Measurements from ENCODE around the gene LRFN2.

LRFN2 gene

GRCh38 chr6:40541556-40542174 lies 45.5 kb downstream of the LRFN2 start:
- DNase-seq: no peak

- DNase-seq: no peak
Measured at GRCh38 chr6:40540790-40541189, 46.4 kb downstream of the LRFN2 start.

DNA sequence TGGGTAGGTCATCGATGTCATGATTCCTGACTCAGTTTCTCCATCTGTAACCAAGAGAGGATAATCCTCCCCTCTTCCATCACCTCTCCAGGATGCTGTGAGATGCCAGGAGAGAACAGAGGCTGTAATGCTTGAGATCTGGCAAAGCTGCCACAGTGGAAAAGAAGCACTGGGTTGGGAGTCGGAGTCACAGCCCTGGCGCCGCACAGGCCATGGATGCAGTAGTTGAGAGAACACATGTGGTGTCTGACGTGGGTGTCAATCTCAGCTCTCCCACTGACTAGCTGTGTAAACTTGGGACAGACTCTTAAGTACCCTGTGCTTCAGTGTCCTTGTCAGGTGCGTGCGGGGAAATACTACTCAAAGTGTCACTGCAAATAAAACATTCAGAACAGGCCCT lies 47.3 kb downstream of the LRFN2 start:
- DNase-seq: no peak

DNA sequence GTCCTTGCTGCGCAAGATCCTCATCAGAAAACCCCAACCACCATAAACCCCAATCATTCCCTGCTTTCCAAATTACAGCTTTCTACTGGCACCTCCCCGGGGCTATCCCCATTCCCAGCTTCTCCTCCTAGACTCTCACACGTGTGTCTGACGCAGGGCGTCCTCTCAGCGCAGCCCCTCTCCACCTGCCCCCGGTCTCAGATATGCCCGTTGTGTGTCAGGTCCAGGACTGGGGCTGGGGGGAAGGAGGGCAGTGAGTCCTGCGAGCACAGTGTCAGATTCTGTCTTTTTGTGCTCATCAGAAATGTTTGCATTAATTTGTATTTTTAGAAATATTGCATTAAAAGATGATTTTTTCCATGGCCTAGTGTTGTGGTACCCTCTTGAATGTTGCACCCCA lies 48.6 kb downstream of the LRFN2 start:
- no peak for DNase-seq

DNA sequence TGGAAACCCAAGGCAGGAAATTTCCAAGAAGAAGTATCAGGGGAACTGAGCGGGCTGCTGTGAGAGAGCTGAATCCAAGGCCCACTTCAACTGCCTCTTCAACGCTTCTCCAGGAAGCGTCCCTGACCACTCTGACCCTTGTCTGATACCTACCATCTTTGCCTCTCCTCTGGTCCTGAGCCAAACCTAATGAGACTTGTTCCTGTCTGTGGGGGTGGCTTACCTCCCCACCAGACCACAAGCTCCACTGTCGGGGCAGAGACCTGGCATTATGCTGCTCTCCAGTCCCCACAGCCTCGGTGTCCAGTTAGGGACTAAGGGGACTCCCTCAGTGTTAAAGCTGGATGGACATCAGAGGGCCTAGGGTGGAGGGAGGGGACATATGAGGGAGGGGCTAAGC lies 49.7 kb downstream of the LRFN2 start:
- DNase-seq: no peak

DNA sequence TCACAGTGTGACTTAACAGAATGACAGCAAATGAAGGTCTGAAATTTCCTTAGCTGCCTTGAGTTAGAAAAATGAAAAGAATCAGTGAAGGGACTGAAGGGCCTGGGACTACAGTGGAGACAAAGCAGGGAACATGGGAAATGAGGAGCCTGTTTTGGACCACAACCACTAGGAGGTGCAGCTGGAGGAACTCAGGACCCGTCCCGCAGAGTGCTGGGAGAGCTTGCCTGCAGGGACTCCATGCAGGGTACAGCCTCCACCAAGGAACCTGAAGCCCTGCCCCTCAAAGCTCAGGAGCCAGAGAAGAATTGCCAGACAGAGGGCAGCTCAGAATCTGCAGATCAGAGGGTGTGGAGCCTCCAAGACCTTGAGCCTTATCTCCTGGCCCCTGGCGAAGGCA lies 50.7 kb downstream of the LRFN2 start:
- DNase-seq: no peak

DNA sequence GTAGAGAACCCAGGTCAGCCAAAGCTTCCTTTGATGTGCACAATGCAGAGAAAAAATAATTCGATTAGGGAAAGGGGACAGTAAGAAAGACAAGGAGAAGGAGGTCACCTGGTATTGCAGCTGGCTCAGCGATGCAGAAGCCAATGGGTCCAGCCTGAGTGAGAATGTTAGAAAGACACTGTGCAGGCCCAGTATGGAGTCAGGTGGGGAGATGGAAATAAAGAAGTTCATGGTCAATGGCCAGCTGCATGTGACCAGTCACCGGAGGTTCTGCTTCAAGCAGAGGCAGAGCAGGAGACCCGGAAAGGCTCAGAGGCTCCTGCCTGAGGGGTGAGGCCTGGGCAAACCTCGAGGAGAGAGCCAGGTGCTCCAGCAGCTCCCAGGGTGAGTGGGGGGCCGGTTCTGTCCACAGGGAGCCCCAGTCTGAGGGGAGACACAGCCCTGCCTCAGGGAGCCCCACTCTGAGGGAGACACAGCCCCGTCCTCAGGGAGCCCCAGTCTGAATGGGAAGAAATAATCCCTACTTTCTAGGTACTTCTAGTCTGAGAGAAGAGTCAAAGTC lies 51.3 kb downstream of the LRFN2 start:
- DNase-seq: no peak

GRCh38 chr6:40535110-40535818 lies 51.9 kb downstream of the LRFN2 start:
- no peak for DNase-seq

DNA sequence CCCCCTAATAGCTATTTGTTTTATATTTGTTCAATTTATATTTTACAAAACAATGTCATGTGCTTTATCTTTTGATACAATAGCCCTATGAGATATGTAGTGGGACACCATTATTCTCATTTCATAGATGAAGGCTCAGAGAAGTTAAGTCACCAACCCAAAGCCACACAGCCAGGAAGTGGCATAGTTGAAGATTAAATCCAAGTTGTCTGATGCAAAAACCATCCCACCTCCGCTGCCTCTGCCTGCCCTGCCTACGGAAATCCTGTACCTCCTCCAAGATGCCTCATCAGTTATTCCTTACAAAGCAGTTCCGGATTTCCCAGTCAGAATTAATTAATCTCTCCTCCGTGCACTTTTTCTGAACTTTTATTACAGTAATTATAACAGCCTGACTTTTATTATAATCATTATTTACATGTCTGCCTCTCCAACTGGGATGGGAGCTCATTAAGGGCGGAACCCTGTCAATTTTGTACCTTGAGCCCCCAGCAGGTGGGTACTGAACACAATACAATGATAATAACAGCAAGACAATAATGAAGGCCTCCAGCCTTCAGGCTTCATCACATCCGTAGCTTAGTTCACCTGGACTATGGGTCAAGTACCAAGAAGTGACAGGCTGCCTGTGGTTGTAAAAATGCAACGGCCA lies 54.7 kb downstream of the LRFN2 start:
- no peak for DNase-seq

- DNase-seq: no peak
Measured at GRCh38 chr6:40529919-40530318, 57.2 kb downstream of the LRFN2 start.

- no peak for DNase-seq
Measured at GRCh38 chr6:40529040-40529439, 58.1 kb downstream of the LRFN2 start.

GRCh38 chr6:40528051-40528450 lies 59.1 kb downstream of the LRFN2 start:
- DNase-seq: no peak

DNA sequence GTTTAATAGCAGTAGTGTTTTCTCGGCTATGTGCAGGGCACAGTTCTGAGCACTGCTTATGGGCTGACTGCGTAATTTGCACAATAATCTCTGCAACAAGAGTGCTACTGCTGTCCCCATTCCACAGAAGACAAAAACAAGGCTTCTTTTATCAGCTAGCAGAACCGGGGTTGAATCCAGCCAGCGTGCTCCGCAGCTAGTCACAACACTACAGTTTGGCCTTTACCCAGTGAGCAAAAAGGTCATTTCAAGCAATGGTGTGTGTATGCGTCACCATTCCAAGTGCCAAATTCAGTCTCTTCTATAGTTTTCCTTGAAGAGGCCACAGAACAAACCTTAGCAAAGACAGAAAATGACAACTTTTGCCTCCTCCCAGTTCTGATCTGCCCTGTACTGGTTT lies 61.1 kb downstream of the LRFN2 start:
- no peak for DNase-seq

DNA sequence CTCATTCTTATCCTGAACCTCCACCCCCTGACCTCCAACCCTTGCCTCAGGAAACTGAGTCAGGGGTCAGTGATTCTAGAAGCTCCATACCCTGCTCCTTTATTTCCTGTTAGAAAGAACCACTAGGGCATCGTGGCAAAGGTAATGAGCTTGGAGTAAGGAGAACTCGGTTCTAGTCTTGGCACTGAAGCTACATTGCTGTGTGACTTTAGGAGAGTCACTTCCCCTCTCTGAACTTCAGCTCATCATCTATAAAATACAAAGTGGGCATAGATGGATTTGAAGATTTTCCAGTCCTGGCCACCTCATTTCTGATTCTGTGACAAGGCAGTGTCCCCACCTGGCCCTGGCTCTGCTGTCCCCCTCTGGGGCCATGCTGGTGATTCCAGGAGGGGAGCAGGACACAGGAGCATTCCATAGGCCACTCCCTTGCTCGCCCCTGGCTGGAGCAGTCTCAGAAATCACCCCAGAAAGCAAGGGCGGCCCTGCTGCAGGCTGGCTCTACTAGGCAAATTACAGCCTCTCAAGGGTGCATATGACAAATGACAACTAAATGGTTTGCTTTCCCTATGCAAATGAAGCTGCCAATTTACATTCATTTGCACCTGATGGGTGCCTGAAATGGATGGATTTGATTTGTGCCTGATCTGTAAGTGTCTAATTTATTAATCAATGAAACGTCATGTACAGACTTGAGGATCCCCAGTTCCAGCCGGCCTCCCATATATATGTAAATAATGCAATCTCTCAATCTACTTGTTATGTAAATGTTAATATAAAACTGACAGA lies 62.2 kb downstream of the LRFN2 start:
- DNase-seq: no peak

DNA sequence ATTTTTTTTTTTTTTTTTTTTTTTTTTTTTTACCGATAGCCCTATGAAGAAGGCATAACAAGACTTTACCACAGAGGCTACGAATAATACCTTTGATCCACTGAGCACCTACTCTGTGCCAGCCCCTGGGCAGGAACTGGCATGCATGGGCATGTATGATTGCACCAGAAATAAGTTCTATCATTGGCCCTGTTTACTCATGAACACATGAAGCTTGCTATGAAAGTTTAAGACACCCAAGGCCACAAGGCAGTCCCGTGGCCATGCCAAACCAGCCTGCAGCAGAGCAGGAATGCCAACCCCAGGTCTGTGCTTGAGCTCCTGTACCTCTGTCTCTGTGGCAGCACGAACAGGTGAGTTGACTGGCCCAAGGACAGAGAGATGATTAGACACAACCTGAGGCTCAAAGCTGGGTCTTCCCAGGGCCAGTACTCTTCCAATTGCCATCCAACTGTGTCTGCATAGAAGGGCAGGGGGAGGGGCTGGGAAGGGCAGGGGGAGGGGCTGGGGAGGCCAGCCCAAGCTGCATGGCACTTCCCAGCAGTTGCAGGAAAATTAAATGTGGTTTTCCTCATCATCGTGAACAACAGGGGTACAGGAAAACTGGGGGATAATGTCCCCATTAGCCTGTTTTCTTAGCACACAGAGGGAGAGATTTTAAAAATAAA lies 63.5 kb downstream of the LRFN2 start:
- DNase-seq: no peak

DNA sequence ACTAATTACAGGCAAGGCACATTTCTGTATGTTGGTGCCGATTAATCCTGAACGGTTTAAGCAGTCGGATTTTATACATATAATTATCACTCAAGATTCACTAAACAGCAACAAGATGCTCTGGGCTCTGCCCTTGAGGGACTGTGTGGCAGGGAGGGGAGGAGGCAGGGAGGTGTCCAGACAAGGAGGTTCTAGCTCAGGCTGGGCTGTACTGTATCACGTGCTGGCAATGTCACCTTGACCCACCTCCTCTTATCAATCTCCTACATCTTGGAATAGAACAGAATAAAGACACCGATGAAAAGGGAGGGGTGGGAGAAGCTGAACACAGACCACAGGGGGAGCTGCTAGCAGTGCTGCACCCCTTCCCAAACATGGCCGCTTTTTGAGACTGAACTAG lies 65.7 kb downstream of the LRFN2 start:
- DNase-seq: no peak

DNA sequence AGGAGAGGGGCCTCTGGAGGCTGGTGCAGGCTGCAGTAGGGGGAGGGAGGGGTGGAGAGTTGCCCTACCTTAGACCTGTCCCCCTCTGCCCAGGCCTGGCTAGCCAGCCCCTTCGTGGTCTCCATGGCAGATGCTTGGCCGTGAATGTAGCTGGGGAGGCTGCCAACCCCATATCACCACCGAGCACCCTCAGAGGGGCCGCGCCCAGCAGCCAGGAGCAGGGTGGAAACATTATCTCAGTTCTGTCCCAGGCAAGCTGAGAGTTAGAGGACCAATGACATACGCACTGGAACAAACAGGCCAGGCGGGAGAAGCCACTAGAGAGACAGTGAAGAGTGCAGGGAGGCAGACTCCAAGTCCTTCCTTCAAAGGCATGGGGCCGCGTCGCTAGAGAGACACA lies 66.5 kb downstream of the LRFN2 start:
- no peak for DNase-seq

- DNase-seq: no peak
Measured at GRCh38 chr6:40520084-40520483, 67.1 kb downstream of the LRFN2 start.

- DNase-seq: no peak
Measured at GRCh38 chr6:40517654-40518053, 69.5 kb downstream of the LRFN2 start.

- DNase-seq: no peak
Measured at GRCh38 chr6:40516429-40516828, 70.7 kb downstream of the LRFN2 start.

DNA sequence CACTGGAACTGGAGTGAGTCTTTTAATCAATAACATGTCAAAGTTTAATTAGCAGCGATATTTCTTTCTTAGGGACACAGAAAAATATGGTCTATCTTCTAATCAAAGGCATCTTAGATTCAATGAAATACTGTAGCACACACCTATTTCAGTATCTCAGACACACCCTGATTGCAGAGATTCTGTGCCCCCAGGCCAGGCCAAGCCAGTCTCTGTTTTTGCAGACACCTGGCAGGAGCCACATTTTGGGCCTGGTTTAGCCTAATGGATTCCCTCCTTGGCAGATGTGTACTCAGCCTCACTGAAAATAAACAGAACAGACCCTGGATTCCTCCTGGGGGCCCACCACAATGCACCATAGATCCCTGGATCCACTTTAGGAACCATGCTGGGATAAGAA lies 74.8 kb downstream of the LRFN2 start:
- DNase-seq: no peak

DNA sequence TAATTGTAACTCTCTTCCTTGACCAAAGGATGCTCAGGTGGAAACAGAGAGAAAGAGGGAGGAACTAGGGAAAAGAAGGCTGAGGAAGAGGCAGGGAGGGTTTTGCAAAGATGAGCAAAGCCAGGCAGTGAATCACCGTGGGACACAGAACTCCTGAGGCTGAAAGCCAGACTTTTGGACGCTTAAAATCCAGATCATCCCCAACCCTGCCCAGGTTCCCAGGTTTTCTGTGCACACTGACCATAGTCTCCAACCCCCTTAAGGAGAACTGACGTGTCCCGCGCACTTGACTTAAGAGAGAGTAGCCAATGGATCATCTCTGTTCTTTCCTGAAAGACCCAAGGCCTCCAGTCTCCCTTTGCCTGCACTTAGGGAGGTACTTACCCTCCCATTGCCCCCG lies 75.3 kb downstream of the LRFN2 start:
- no peak for DNase-seq

DNA sequence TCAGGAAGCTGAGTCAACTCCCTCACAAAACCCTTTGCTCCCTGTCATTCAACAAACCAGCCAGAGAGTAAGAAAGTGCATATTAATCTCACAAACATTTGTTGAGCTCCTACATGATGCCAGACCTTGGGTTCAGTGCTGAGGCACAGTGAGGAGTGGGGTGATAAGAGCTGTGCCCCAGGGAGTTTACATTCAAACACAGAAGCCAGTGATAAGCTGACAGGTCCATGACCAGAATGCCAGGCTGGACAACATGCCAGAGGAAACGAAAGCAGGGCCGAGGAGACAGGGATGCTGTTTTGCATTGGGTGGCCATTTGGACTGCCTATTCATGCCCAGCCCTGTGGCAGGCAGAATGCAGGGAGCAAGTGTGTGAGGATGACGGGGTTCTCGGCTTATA lies 76.7 kb downstream of the LRFN2 start:
- DNase-seq: no peak

Data from CD4-positive, alpha-beta T cell treated with Interleukin-6 for 4 hours (primary cell).